ENCODE results near the gene ARHGAP24. TPM values are rescaled to one million over a fixed set of nuclear protein-coding genes. Genes with fewer than 3 reads are reported as not detected.

ARHGAP24 gene
- total RNA-seq, 4 donors from 2014 or later: 54.8 to 88.6 (median 62.6) TPM

DNA sequence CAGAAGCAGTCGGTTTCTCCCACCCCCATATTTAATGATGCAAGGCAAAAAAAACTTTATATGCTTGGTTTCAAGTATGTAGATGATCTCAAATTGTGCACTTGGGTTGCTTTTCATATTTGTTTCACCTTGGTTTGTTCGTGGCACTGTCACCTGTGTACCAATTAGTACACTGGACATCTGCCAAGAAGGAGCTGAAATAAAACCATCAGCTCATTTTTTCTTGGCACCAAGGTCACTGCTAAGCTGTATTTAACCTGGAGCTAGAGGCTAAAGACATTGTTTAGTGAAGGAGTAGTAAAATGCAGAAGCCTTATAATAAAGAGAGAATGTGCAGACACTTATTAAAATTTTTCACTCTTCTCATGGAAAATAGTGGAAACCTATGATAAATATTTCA is 430.8 kb downstream of the ARHGAP24 start:
- TF ChIP-seq, protein P1, sequence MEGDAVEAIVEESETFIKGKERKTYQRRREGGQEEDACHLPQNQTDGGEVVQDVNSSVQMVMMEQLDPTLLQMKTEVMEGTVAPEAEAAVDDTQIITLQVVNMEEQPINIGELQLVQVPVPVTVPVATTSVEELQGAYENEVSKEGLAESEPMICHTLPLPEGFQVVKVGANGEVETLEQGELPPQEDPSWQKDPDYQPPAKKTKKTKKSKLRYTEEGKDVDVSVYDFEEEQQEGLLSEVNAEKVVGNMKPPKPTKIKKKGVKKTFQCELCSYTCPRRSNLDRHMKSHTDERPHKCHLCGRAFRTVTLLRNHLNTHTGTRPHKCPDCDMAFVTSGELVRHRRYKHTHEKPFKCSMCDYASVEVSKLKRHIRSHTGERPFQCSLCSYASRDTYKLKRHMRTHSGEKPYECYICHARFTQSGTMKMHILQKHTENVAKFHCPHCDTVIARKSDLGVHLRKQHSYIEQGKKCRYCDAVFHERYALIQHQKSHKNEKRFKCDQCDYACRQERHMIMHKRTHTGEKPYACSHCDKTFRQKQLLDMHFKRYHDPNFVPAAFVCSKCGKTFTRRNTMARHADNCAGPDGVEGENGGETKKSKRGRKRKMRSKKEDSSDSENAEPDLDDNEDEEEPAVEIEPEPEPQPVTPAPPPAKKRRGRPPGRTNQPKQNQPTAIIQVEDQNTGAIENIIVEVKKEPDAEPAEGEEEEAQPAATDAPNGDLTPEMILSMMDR (IDR thresholded peaks at IDR 0.05; ENCODE audit: low read depth): no peak

DNA sequence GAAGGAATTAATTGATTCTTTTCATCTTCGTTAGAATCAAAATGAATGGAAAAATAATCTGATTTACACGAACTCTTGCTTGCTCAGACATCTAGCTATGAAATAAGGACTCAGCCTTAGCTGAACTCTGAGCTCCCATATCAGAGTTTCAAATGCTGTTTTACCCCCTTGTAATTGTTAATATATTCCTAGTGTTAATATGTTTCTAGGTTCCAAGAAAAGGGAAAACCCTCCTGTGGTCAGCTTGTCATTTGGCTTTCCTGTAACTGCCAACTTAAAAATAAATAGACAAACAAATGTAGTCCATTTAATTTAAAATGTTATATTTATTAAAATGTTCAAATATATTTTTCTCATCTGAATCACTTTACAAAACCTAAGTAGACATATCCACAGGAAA is 432.1 kb downstream of the ARHGAP24 start:
- TF ChIP-seq, protein P1 (IDR thresholded peaks at IDR 0.05; ENCODE audit: low read depth): no peak

DNA sequence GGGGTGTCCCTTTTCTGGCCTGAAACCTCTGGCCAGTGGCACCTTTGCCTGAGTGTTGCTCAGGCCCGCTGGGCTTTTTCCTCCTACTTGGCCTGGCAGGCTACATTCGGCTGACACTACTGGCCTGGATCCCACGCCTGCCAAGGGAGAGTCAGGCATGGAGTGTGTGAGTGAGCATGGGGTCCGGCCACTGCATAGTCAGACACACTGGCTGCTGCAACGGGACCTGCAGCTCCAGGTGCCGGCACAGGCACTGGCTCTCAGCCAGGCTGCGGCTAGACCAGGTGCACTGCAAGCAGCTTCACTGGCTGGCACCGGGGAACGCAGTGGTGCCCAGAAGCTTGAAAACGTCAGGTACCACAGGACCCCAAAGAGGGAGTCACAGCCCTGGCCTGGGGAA is 434.9 kb downstream of the ARHGAP24 start:
- TF ChIP-seq, protein P1 (IDR thresholded peaks at IDR 0.05; ENCODE audit: low read depth): no peak

DNA sequence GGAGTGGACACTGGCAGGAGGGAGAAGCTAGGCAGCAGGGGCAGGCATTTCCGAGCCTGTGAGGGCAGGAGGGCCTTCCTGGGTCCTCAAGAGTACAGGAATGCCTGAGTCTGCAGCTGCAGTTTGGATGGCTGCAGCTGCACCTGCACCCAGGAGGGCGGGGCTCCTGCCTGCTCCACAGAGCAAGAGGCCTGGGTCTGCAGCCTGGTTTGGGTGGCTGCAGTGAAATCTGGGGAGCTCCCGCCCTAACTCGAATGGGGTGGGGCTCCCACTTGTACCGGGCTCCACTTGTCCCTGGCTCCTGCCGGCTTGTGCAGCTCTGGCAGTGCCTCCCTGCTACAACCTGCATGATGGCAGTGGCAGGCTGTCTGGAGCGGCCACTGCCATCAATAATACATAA is 436.0 kb downstream of the ARHGAP24 start:
- TF ChIP-seq, protein P1 (IDR thresholded peaks at IDR 0.05; ENCODE audit: low read depth): no peak

DNA sequence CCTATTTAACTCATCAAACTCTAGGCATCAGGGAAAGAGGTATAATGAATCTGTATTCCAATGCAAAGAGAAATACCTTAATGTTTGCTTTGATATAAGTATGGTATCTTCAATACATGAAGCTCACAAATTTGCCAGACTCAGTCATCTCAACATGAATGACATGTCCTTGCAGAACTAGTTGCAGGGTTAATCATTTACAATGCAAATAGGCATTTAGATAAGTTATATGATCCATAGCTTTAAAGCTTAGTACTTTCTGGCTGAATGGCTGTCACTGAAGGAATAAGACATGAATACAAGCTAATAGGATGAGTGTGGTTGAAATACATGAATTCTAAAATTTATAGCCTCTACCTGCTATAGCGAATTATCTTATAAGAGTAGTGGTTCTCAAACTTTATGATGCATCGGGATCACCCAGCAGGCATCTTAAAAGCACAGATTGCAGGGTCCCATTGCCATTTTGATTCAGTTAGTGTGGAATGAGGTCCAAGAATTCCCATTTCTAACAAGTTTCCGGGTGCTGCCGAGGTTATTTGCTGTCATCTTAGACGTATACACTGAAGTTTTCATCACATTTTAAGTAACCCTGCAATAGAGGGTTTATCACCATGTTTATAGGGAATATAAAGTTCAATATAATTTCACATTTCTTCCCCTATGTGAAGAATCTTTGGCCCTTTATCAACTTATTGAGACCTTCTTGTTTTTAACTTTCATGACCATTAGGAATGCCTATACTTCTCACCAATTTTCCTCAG is 439.2 kb downstream of the ARHGAP24 start:
- TF ChIP-seq, protein P1 (IDR thresholded peaks at IDR 0.05; ENCODE audit: low read depth): no peak

DNA sequence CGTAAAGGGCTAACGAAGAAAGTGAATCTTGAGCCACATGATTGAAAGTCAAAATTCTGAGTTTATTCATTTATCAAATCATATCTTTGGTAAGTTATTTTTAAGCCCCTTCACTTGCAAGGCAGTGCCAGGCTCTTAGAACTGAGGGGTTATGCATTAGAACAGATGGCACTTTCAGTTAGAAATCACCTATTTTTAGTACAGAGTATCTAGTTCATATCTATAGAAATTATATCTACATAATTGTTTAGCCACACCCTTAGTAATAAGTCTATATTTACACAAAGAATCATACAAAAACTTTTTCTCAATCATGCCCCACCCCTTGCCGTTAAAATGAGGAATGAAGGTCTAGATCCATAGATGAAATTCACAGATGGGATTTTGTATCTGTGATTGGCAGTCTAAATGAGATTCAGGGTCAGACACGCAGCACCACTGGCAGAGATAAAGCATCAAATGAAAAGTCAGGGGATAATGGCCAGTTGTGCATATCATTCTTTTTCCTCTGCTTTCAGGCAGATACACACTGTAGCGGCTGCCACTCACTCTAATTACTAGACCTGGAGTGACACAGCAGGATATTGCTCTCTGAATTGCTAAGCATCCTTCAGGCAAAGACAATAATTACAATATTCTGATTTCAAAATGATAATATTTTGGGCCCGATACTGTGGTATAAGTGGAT is 444.4 kb downstream of the ARHGAP24 start:
- TF ChIP-seq, protein P1 (IDR thresholded peaks at IDR 0.05; ENCODE audit: low read depth): no peak

DNA sequence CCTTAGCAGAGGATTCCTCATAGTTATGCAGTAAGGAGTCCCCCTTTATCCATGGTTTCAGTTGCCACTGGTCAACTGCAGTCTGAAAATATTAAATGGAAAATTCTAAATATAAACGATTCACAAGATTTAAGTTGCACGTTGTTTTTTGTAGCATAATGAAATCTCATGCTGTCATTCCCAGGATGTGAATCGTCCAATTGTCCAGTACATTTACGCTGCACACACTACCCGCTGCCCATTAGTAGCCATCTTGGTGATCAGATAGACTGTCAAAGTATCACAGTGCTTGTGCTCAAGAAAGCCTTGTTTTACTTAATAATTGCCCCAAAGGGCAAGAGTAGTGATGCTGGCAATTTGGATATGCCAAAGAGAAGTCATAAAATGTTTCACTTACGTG is 450.1 kb downstream of the ARHGAP24 start:
- TF ChIP-seq, protein P1 (IDR thresholded peaks at IDR 0.05; ENCODE audit: low read depth): no peak

Data from subcutaneous adipose tissue (tissue), 4 donors.